GM18517 (cell line): Measurements from ENCODE around the gene PLEK2.
"Not testable (repeated sequence)": the region's sequence is repeated elsewhere in the genome, so short reads cannot be mapped to it uniquely, and the experiment has no call there.

Source experiments
- ATAC-seq: cut with Tn5 transposase; IDR thresholded peaks from one replicate; pipeline ENCODE4 v1.9.1; 2021; ENCODE audit warnings: mild to moderate bottlenecking, moderate library complexity; ENCODE audit not compliant: unreplicated experiment

PLEK2 gene

GRCh38 chr14:67360470-67361206, 51.3 kb downstream of the PLEK2 start:
- ATAC-seq, result peak; percentile 28

DNA sequence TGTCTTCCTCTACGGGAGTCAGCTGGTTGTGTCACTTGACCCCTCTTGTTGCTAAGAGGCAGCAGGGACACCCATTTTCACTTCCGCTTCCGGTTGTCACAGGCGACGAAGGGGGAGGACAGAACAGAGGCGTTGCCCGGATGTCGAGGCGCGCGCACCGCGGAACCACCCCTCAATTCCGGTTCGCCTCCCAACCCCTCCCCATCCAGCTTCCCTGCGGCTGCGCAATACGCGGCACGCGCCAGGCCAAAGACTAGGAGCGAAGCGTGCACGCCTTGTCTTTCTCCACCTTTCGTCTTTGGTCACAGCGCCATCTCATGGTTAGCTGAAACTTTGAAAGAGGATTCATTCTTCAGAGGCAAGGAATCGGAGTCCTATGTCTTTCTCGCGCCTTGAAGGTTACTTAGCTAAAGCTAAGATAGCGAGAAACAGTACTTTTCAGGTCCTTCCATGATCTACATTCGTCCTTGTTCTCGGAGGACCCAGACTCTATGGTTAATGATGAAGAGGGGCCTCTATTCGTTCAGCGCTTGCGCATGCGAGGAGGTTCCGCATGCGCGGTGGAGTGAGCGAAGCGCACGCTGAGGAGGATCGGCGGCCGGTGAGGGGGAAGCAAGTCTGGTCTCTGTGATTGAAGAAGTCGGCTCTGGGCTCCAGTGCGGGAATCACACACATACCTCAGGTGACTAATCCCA, 52.0 kb downstream of the PLEK2 start, which contains the start of the genes ATP6V1D and EIF2S1:
Gene ATP6V1D, minus strand, starts transcription at position 30 of the 695 bp plus-strand sequence. CDS start 106 bp downstream, outside the sequence.
Gene EIF2S1, plus strand, starts transcription at position 554 of the 695 bp plus-strand sequence. CDS start 4,440 bp downstream, outside the sequence.
- ATAC-seq, result peak; percentile 86

GRCh38 chr14:67358924-67359774, 52.8 kb downstream of the PLEK2 start:
- no peak for ATAC-seq

DNA sequence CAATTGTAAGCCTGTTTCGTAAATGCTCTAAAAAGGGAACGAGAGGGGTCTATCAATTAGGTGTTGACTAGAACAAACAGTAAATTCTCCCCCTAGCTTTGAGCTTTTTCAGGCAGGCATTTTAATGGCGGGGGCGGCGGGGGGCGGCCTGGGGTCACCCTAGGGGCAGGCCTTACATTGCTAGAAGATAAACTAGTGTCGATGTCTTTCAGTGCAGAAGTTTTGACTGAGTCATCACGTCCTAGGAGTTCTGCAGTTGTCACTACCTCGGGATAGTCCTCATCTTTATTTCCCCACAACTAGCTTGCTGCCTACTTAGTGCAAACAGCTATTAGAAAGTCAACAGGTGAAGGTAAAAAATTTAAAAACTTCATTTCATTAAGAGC, 54.0 kb downstream of the PLEK2 start:
- no peak for ATAC-seq

GRCh38 chr14:67357186-67357968, 54.6 kb downstream of the PLEK2 start:
- no peak for ATAC-seq

DNA sequence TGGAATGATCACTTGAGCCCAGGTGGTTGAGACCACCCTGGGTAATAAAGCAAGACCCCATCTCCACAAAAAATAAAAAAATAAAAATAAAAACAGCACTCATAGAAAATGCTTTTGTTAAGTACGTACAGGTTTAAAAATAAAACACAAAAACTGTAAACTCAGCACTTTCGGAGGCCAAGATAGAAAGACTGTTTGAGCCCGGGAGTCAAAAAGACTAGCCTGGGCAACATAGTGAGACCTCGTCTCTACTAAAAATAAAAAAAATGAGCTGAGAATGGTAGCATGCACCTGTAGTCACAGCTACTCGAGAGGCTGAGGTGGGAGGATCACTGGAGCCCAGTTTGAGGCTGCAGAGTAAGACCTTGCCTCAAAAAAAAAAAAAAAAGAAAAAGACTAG, 59.9 kb downstream of the PLEK2 start:
- no peak for ATAC-seq

- ATAC-seq, result no peak
Observed at GRCh38 chr14:67345583-67345982, 66.4 kb downstream of the PLEK2 start.

DNA sequence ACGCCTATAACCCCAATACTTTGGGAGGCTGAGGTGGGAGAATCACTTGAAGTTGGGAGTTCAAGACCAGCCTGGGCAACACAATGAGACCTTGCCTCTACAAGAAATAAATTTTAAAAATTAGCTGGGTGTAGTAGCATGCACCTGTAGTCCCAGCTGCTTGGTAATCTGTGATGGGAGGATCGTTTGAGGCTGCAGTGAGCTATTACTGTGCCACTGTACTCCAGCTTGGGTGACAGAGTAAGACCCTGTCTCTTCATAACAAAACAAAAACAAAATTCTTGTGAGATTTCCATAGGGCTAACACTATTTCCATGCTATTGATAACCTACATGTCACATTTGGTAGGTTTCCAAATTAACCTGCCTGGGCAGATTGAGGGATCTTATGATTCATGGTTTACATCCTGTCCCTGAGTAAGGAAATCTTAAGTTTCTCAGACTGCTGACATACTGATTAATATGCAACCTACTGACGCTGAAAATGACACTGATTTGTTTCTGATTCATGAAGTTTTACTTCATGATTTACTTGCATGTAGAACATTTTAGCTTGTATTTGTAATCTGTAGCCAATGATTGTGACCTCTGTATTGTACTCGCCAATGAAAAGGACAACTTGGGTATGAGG, 68.2 kb downstream of the PLEK2 start:
- no peak for ATAC-seq

GRCh38 chr14:67341231-67341630, 70.7 kb downstream of the PLEK2 start:
- not testable (repeated sequence) for ATAC-seq
